Gastrocnemius medialis (tissue), 4 donors: Measurements from ENCODE around the gene NBEA. TPM values are rescaled to one million over a fixed set of nuclear protein-coding genes. Genes with fewer than 3 reads are reported as not detected.

Experiments
- ATAC-seq, 2 donors: fragments of 150-250 bp; one replicate each; pipeline ENCODE4 v1.9.1; 2016
- DNase-seq, 2 donors: peaks; one replicate each; pipeline ENCODE4 v3.0.0-alpha.2; 2019
- H3K27ac ChIP-seq, 4 donors: fragments of 200-600 bp; sonication (generic); 1 replicate in 1 of 4; 2 replicates in 3 of 4; pipeline ENCODE4 v1.5.1; 2016 to 2018; ENCODE audit warnings: mild to moderate bottlenecking in 2 of 4, moderate library complexity in 1 of 4
- H3K27me3 ChIP-seq, 3 donors: fragments of 200-600 bp; sonication (generic) in 2 of 3; 1 replicate in 1 of 3; 2 replicates in 2 of 3; pipeline versions ENCODE4 v1.5.1 to v1.6.0; 2016 to 2019; ENCODE audit warnings: mild to moderate bottlenecking in 1 of 3, moderate library complexity in 1 of 3
- H3K36me3 ChIP-seq, 2 donors: fragments of 200-600 bp; sonication (generic) in 1 of 2; one replicate each; pipeline ENCODE4 v1.5.1; 2017 to 2018
- H3K4me1 ChIP-seq, 2 donors: fragments of 200-600 bp; sonication (generic) in 1 of 2; one replicate each; pipeline ENCODE4 v1.5.1; 2016 to 2017; ENCODE audit warnings: mild to moderate bottlenecking in 2 of 2
- H3K4me3 ChIP-seq, 4 donors: fragments of 200-600 bp; sonication (generic) in 3 of 4; 1 replicate in 1 of 4; 2 replicates in 3 of 4; pipeline ENCODE4 v1.5.1; 2016 to 2019; ENCODE audit warnings: mild to moderate bottlenecking in 2 of 4
- H3K9me3 ChIP-seq, 3 donors: fragments of 200-600 bp; sonication (generic) in 2 of 3; 1 replicate in 1 of 3; 2 replicates in 2 of 3; pipeline ENCODE4 v1.5.1; 2016 to 2019
- CTCF ChIP-seq, 5 experiments: fragments of 450-650 bp in 3 of 5; fragments of 200-600 bp in 2 of 5; sonication (generic) in 2 of 5; IDR thresholded peaks in 4 of 5; conservative IDR thresholded peaks in 1 of 5; 1 replicate in 4 of 5; 2 replicates in 1 of 5; pipeline ENCODE4 v1.5.1; 2016 to 2019; ENCODE audit warnings: antibody characterized with exemption in 5 of 5, mild to moderate bottlenecking in 3 of 5, moderate library complexity in 3 of 5
- POLR2A ChIP-seq, 2 donors: fragments of 450-650 bp; IDR thresholded peaks; one replicate each; pipeline ENCODE4 v1.6.1; 2017; ENCODE audit warnings: antibody characterized with exemption in 2 of 2, mild to moderate bottlenecking in 2 of 2, moderate library complexity in 2 of 2
- in situ Hi-C, 4 donors: fragments of 200-750 bp; cut with MboI; loops; one replicate each; pipeline versions ENCODE4 v1.15.0 to v1.8.0; 2017; ENCODE audit warnings: low sequenced_read_pairs in 4 of 4
- intact Hi-C: fragments of 100-400 bp; cut with DNase I; formaldehyde crosslinking; loops from one replicate; pipeline ENCODE4 v1.15.1; 2023; ENCODE audit warnings: low total_unique reads
- total RNA-seq, 4 donors: library from RNA; depleted of rRNA; stranded (reverse); fragments of >200 nt; gene quantifications; one replicate each; pipeline versions ENCODE4 v1.1.0 to v1.2.3, GENCODE V29; 2016

The NBEA gene
- total RNA-seq, 4 donors from 2014 or later, result 4.1 to 5.1 (median 4.7) TPM

- TF ChIP-seq CTCF (IDR thresholded peaks at IDR 0.05 in 4 of 5, conservative IDR thresholded peaks at IDR 0.05 in 1 of 5), result no peak
- no peak for TF ChIP-seq POLR2A (IDR thresholded peaks at IDR 0.05)
- H3K36me3 ChIP-seq, result no peaks in the 10 kb centered on the region
- no peaks in the 10 kb centered on the region for H3K4me1 ChIP-seq
- H3K9me3 ChIP-seq, result no peaks in the 10 kb centered on the region
- no peak for DNase-seq
- H3K27me3 ChIP-seq, result no peaks in the 10 kb centered on the region
- no peak overlapping the region for H3K4me3 ChIP-seq
- no peak overlapping the region for H3K27ac ChIP-seq
- intact Hi-C loops (no loop called here), in situ Hi-C loops (no loop called here)
- no peak for ATAC-seq
Measured at GRCh38 chr13:35554972-35555623, 613.0 kb downstream of the NBEA start.

GRCh38 chr13:35557475-35557874 lies 615.4 kb downstream of the NBEA start:
- no peaks in the 10 kb centered on the region for H3K27me3 ChIP-seq
- intact Hi-C loops, result no loop called here
- H3K4me3 ChIP-seq, result no peak overlapping the region
- DNase-seq (no peak), ATAC-seq (no peak)
- TF ChIP-seq CTCF (IDR thresholded peaks at IDR 0.05 in 4 of 5, conservative IDR thresholded peaks at IDR 0.05 in 1 of 5) (no peak), POLR2A (IDR thresholded peaks at IDR 0.05) (no peak)
- no peaks in the 10 kb centered on the region for H3K4me1 ChIP-seq
- no peaks in the 10 kb centered on the region for H3K36me3 ChIP-seq
- in situ Hi-C loops, result no loop called here
- no peaks in the 10 kb centered on the region for H3K9me3 ChIP-seq
- no peak overlapping the region for H3K27ac ChIP-seq

GRCh38 chr13:35561540-35561939 lies 619.5 kb downstream of the NBEA start:
- Histone ChIP-seq H3K4me3 (no peak overlapping the region), H3K36me3 (no peaks in the 10 kb centered on the region), H3K9me3 (no peaks in the 10 kb centered on the region), H3K27me3 (no peaks in the 10 kb centered on the region), H3K4me1 (no peaks in the 10 kb centered on the region), H3K27ac (no peak overlapping the region)
- intact Hi-C loops, result no loop called here
- in situ Hi-C loops, result no loop called here
- no peak for DNase-seq
- ATAC-seq, result no peak
- TF ChIP-seq POLR2A (IDR thresholded peaks at IDR 0.05) (no peak), CTCF (IDR thresholded peaks at IDR 0.05 in 4 of 5, conservative IDR thresholded peaks at IDR 0.05 in 1 of 5) (no peak)

- Histone ChIP-seq H3K4me3 (no peak overlapping the region), H3K27me3 (no peaks in the 10 kb centered on the region), H3K9me3 (no peaks in the 10 kb centered on the region), H3K27ac (no peak overlapping the region), H3K4me1 (no peaks in the 10 kb centered on the region), H3K36me3 (no peaks in the 10 kb centered on the region)
- no peak for DNase-seq
- TF ChIP-seq CTCF (IDR thresholded peaks at IDR 0.05 in 4 of 5, conservative IDR thresholded peaks at IDR 0.05 in 1 of 5), result no peak
- no peak for TF ChIP-seq POLR2A (IDR thresholded peaks at IDR 0.05)
- in situ Hi-C loops (no loop called here), intact Hi-C loops (no loop called here)
- ATAC-seq, result no peak
Measured at GRCh38 chr13:35565273-35565672, 623.2 kb downstream of the NBEA start.

GRCh38 chr13:35566340-35566739 lies 624.3 kb downstream of the NBEA start:
- intact Hi-C loops, result no loop called here
- no peak for DNase-seq
- ATAC-seq, result no peak
- Histone ChIP-seq H3K27me3 (no peaks in the 10 kb centered on the region), H3K4me1 (no peaks in the 10 kb centered on the region), H3K9me3 (no peaks in the 10 kb centered on the region), H3K4me3 (no peak overlapping the region), H3K27ac (no peak overlapping the region), H3K36me3 (no peaks in the 10 kb centered on the region)
- in situ Hi-C loops, result no loop called here
- no peak for TF ChIP-seq POLR2A (IDR thresholded peaks at IDR 0.05)
- no peak for TF ChIP-seq CTCF (IDR thresholded peaks at IDR 0.05 in 4 of 5, conservative IDR thresholded peaks at IDR 0.05 in 1 of 5)
